Hepatocyte (in vitro differentiated cells): Measurements from ENCODE around the gene SCT. TPM values are rescaled to one million over a fixed set of nuclear protein-coding genes. Genes with fewer than 3 reads are reported as not detected.

Source experiments
- DNase-seq: peaks from one replicate; pipeline ENCODE4 v3.0.0-alpha.2; 2016; ENCODE audit warnings: low spot score
- H2AFZ ChIP-seq: fragments of 200-600 bp; sonication (generic); 2 replicates; pipeline ENCODE4 v1.6.0; 2016; ENCODE audit warnings: antibody characterized with exemption, mild to moderate bottlenecking
- H3K27ac ChIP-seq: fragments of 200-600 bp; sonication (generic); 2 replicates; pipeline ENCODE4 v1.5.1; 2016; ENCODE audit warnings: mild to moderate bottlenecking
- H3K27me3 ChIP-seq: fragments of 200-600 bp; sonication (generic); 2 replicates; pipeline ENCODE4 v1.6.1; 2016
- H3K36me3 ChIP-seq: fragments of 200-600 bp; sonication (generic); replicated peaks from 2 replicates; pipeline ENCODE4 v1.5.1; 2016; ENCODE audit warnings: low read depth; ENCODE audit not compliant: insufficient read depth
- H3K4me1 ChIP-seq: fragments of 200-600 bp; sonication (generic); 2 replicates; pipeline ENCODE4 v1.5.1; 2016; ENCODE audit warnings: mild to moderate bottlenecking, moderate library complexity; ENCODE audit not compliant: insufficient read depth
- H3K4me2 ChIP-seq: fragments of 200-600 bp; sonication (generic); 2 replicates; pipeline ENCODE4 v1.6.0; 2016
- H3K4me3 ChIP-seq: fragments of 200-600 bp; sonication (generic); 2 replicates; pipeline ENCODE4 v1.5.1; 2016; ENCODE audit warnings: mild to moderate bottlenecking
- H3K79me2 ChIP-seq: fragments of 200-600 bp; sonication (generic); 2 replicates; pipeline ENCODE4 v1.6.0; 2017; ENCODE audit warnings: mild to moderate bottlenecking
- H3K9me2 ChIP-seq: fragments of 200-600 bp; sonication (generic); replicated peaks from 2 replicates; pipeline ENCODE4 v1.6.0; 2017; ENCODE audit warnings: mild to moderate bottlenecking; ENCODE audit not compliant: insufficient read depth
- H3K9me3 ChIP-seq: fragments of 200-600 bp; sonication (generic); 2 replicates; pipeline ENCODE4 v1.5.1; 2016; ENCODE audit warnings: low read depth, mild to moderate bottlenecking
- H4K20me1 ChIP-seq: fragments of 200-600 bp; sonication (generic); 2 replicates; pipeline ENCODE4 v1.6.0; 2016; ENCODE audit warnings: mild to moderate bottlenecking; ENCODE audit not compliant: insufficient read depth, poor library complexity, severe bottlenecking
- EZH2 ChIP-seq: fragments of 200-600 bp; sonication (generic); IDR thresholded peaks from 2 replicates; pipeline ENCODE4 v1.6.1; 2016; ENCODE audit warnings: antibody characterized with exemption, mild to moderate bottlenecking, borderline replicate concordance
- EZH2phosphoT487 ChIP-seq: fragments of 200-600 bp; sonication (generic); IDR thresholded peaks from one replicate; pipeline ENCODE4 v1.6.1; 2018; ENCODE audit warnings: antibody characterized with exemption, mild to moderate bottlenecking, low read depth, moderate library complexity; ENCODE audit not compliant: unreplicated experiment, severe bottlenecking
- WGBS: methylation state at CpG from one replicate; pipeline ENCODE4 v1.1.6; 2016; ENCODE audit warnings: low lambda C conversion rate; ENCODE audit errors: missing lambda C conversion rate; 5-methylcytosine and 5-hydroxymethylcytosine counted together
- polyA plus RNA-seq: library from polyadenylated mRNA; unstranded; fragments of >200 nt; fragmentation: Nextera tagmentation; extraction: Ambion mirVana; gene quantifications from 2 replicates; pipeline ENCODE4 v1.2.1, GENCODE V29; 2016
- total RNA-seq: library from RNA; depleted of rRNA; stranded (reverse); fragments of >200 nt; gene quantifications from 2 replicates; pipeline ENCODE4 v1.2.3, GENCODE V29; 2014
- TF ChIP-seq, protein P1 (sequence below): fragments of 200-600 bp; sonication (generic); IDR thresholded peaks from 2 replicates; pipeline ENCODE4 v1.5.1; 2016; ENCODE audit warnings: antibody characterized with exemption, mild to moderate bottlenecking; ENCODE audit not compliant: poor library complexity

Gene SCT
- total and polyA plus RNA-seq, 2 experiments from 2014 or later, result 21.7 TPM; not detected in 1

DNA sequence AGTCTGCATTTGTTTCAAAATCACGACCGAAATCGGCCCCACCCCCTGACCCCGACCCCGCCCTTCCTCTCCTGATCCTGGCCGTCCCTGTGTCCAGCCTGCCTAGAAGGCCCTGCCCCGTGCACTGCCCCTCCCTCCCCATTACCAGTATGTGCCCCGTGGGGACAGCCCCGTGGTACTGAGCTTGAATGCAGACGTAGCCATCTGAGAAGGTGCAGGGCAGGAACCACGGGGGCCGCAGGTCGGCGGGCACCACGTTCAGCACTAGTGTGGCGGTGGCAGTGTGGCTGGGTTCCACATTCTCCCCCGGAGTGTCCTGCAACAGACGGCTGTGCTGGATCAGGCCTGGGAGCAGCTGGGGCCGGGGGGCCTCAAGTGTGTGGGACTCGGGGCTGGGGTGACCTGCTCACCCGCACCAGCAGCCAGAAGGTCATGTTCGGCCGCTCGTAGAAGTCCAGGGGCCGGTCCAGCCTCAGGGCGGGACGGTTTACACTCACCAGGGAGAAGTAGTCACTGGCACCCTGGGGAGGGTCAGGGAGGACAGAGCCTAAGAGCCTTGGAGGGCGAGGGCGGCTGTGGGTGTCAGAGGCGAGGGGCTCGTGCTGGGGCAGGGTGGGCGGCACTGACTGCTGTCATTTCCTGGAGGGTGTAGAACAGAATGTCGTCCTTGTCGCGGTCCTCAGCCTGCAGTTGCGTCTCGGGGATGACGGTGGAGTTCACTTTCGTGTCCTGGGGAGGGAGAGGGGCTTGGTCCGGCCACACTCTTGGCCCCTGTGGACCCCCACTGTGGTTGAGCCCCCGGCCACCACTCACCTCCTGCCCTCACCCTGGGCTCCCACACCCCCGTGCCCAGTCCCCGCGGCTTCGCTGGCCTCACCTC, 5.8 kb downstream of the SCT start:
- 87% methylated on average over 32 of the region's 45 CpGs for WGBS
- no peaks in the 10 kb centered on the region for H3K36me3 ChIP-seq
- no peak overlapping the region for H3K27ac ChIP-seq
- no peaks in the 10 kb centered on the region for H3K9me2 ChIP-seq
- no peak overlapping the region for H3K4me3 ChIP-seq
- H3K27me3 ChIP-seq, result no peaks in the 10 kb centered on the region
- peaks cover 8% of the 10 kb centered on the region for H3K4me1 ChIP-seq
- DNase-seq, result no peak
- H3K4me2 ChIP-seq, result no peak overlapping the region
- H2AFZ ChIP-seq, result no peak overlapping the region
- TF ChIP-seq, protein P1, sequence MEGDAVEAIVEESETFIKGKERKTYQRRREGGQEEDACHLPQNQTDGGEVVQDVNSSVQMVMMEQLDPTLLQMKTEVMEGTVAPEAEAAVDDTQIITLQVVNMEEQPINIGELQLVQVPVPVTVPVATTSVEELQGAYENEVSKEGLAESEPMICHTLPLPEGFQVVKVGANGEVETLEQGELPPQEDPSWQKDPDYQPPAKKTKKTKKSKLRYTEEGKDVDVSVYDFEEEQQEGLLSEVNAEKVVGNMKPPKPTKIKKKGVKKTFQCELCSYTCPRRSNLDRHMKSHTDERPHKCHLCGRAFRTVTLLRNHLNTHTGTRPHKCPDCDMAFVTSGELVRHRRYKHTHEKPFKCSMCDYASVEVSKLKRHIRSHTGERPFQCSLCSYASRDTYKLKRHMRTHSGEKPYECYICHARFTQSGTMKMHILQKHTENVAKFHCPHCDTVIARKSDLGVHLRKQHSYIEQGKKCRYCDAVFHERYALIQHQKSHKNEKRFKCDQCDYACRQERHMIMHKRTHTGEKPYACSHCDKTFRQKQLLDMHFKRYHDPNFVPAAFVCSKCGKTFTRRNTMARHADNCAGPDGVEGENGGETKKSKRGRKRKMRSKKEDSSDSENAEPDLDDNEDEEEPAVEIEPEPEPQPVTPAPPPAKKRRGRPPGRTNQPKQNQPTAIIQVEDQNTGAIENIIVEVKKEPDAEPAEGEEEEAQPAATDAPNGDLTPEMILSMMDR, result no peak
- TF ChIP-seq EZH2phosphoT487 (no peak), EZH2 (no peak)
- H3K79me2 ChIP-seq, result no peaks in the 10 kb centered on the region
- no peaks in the 10 kb centered on the region for H4K20me1 ChIP-seq
- H3K9me3 ChIP-seq, result no peaks in the 10 kb centered on the region

DNA sequence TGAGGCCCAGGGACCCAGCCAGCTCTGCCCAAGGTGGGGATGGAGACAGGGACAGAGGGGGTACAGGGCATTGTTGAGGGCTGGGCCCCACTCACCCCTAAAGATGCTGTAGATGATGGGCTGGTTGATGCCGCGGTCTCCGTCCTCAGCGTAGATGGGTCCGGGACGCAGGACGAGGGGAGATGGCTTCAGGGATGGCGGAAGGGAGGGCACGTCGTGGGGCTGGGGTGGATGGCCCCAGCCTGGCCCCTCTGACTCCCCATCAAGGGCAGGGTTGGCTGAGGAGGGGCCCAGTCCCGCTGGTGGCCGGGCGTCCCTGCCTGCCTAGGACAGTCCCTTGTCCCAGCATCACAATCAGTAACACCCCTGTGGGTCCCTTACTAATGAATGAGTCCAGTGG, 6.8 kb downstream of the SCT start:
- TF ChIP-seq EZH2 (no peak), EZH2phosphoT487 (no peak)
- TF ChIP-seq, protein P1, result no peak
- Histone ChIP-seq H3K4me1 (peaks cover 2% of the 10 kb centered on the region), H3K4me2 (no peak overlapping the region), H3K36me3 (no peaks in the 10 kb centered on the region), H3K27ac (no peak overlapping the region), H2AFZ (no peak overlapping the region), H3K79me2 (no peaks in the 10 kb centered on the region), H3K27me3 (no peaks in the 10 kb centered on the region), H3K9me2 (no peaks in the 10 kb centered on the region), H3K9me3 (no peaks in the 10 kb centered on the region), H3K4me3 (no peak overlapping the region), H4K20me1 (peaks cover under 1% of the 10 kb centered on the region)
- no peak for DNase-seq
- WGBS, result 96% methylated on average over 12 of the region's 13 CpGs

DNA sequence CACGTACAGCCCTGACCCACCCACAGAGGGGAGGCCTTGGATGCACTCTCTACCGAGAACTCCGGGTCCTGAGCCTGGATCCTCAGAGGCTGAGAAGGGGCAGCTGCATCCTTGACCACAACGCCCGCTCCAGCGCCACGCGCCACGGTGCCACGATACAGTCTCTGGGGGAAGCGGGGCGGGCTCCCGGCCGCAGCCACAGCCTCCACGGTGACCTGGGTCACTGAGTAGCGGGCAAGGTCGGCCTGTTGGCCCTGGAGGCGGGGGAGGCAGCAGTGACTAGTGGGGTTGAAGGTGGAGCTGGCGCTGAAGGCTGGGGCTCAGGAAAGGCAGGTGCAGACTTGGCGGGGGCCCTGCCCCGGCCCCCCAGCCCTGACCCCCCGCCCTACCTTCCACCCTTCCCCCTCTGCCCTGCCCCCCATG, 7.3 kb downstream of the SCT start:
- WGBS, result 95% methylated on average over 18 of the region's 22 CpGs
- Histone ChIP-seq H3K27me3 (no peaks in the 10 kb centered on the region), H3K9me3 (no peaks in the 10 kb centered on the region), H3K9me2 (no peaks in the 10 kb centered on the region), H3K27ac (no peak overlapping the region), H3K4me1 (peaks cover 7% of the 10 kb centered on the region), H3K4me3 (no peak overlapping the region), H2AFZ (no peak overlapping the region), H3K36me3 (no peaks in the 10 kb centered on the region), H4K20me1 (peaks cover 3% of the 10 kb centered on the region), H3K79me2 (no peaks in the 10 kb centered on the region), H3K4me2 (no peak overlapping the region)
- no peak for DNase-seq
- TF ChIP-seq EZH2phosphoT487, result no peak
- TF ChIP-seq EZH2, result no peak
- TF ChIP-seq, protein P1, result no peak
